Activated CD4-positive, CD25-positive, alpha-beta regulatory T cell treated with anti-CD3 and anti-CD28 coated beads, Interleukin-2, amount 50 U/mL, for 72 hours (primary cell): ENCODE data around the gene PRR11.
"Not testable (repeated sequence)": the region's sequence is repeated elsewhere in the genome, so short reads cannot be mapped to it uniquely, and the experiment has no call there.

Experiments
- DNase-seq: peaks from one replicate; pipeline ENCODE4 v3.0.0; 2021

Gene PRR11

GRCh38 chr17:59155439-59156177, at the start of gene PRR11:
Gene PRR11, plus strand, starts transcription at chr17:59155746. Its CDS starts 14,007 bp downstream, at chr17:59169753.
- DNase-seq = peak; percentile 81

- DNase-seq = peak; percentile 77
These were observed 49.6 kb upstream of the PRR11 start for GRCh38 chr17:59105852-59106462.

GRCh38 chr17:59106463-59107305, 48.9 kb upstream of the PRR11 start, which contains the start of gene TRIM37:
Gene TRIM37, minus strand, starts transcription at chr17:59106880. Its CDS starts 419 bp downstream, at chr17:59106461.
- peak; percentile 100 for DNase-seq

- DNase-seq = no peak
These were observed 48.3 kb upstream of the PRR11 start for GRCh38 chr17:59107306-59107670.

- no peak for DNase-seq
These were observed 47.0 kb upstream of the PRR11 start for GRCh38 chr17:59108400-59109102.

- no peak for DNase-seq
These were observed 44.6 kb upstream of the PRR11 start for GRCh38 chr17:59110973-59111372.

- DNase-seq = no peak
These were observed 44.0 kb upstream of the PRR11 start for GRCh38 chr17:59111539-59111938.

GRCh38 chr17:59115474-59115873, 40.1 kb upstream of the PRR11 start:
- no peak for DNase-seq

GRCh38 chr17:59121901-59122480, 33.6 kb upstream of the PRR11 start:
- DNase-seq = no peak

GRCh38 chr17:59124665-59125064, 30.9 kb upstream of the PRR11 start:
- DNase-seq = no peak

- no peak for DNase-seq
These were observed 28.6 kb upstream of the PRR11 start for GRCh38 chr17:59126809-59127417.

- DNase-seq = no peak
These were observed 25.7 kb upstream of the PRR11 start for GRCh38 chr17:59129814-59130213.

GRCh38 chr17:59131131-59131530, 24.4 kb upstream of the PRR11 start:
- DNase-seq = no peak

GRCh38 chr17:59138339-59138738, 17.2 kb upstream of the PRR11 start:
- DNase-seq = not testable (repeated sequence)

- no peak for DNase-seq
These were observed 15.6 kb upstream of the PRR11 start for GRCh38 chr17:59139939-59140338.

GRCh38 chr17:59141860-59142259, 13.7 kb upstream of the PRR11 start:
- no peak for DNase-seq

- no peak for DNase-seq
These were observed 9.9 kb upstream of the PRR11 start for GRCh38 chr17:59145571-59146096.

GRCh38 chr17:59149051-59149450, 6.5 kb upstream of the PRR11 start:
- DNase-seq = no peak

GRCh38 chr17:59149841-59150511, 5.6 kb upstream of the PRR11 start:
- no peak for DNase-seq

GRCh38 chr17:59151006-59151405, 4.5 kb upstream of the PRR11 start:
- no peak for DNase-seq

- no peak for DNase-seq
These were observed 4.0 kb upstream of the PRR11 start for GRCh38 chr17:59151591-59151990.
